ENCODE data around the gene PPP1R9B. TPM values are rescaled to one million over a fixed set of nuclear protein-coding genes. Genes with fewer than 3 reads are reported as not detected.

The PPP1R9B gene
- total and polyA plus RNA-seq, 2 of the 8 experiments (the other 6 are each of a cell fraction or from before 2014, with no cell fraction given) = 5.2 to 13.1 TPM

DNA sequence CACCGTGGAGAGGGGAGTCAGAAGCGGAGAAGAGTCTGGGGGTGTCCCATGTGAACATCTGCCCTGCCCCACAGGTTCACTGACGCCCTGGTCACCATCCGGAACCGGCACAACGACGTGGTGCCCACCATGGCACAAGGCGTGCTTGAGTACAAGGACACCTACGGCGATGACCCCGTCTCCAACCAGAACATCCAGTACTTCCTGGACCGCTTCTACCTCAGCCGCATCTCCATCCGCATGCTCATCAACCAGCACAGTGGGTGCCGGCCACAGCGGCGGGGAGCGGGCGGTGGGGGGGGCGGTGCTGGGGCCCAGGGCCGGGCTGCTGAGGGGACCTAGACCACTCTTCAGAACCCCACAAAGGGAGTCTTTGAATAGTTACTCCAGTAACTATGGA lies 44.7 kb downstream of the PPP1R9B start:
- no peak overlapping the region for H2AFZ ChIP-seq (ENCODE audit: low read length)
- H2BK5ac ChIP-seq (ENCODE audit: low read depth, low read length) = no peak overlapping the region
- FAIRE-seq = no peak
- H4K91ac ChIP-seq (replicated peaks; ENCODE audit: insufficient read length, low read length) = no peak overlapping the region
- H2BK12ac ChIP-seq (ENCODE audit: low read depth, low read length) = no peak overlapping the region
- TF ChIP-seq POLR2AphosphoS5 (IDR thresholded peaks at IDR 0.05; ENCODE audit: low read depth, low read length) (no peak), KDM1A (IDR thresholded peaks at IDR 0.05; ENCODE audit: borderline replicate concordance, low read length) (no peak), KDM4A (IDR thresholded peaks at IDR 0.05; ENCODE audit: low read depth, low read length, severe bottlenecking) (no peak), SAP30 (IDR thresholded peaks at IDR 0.05; ENCODE audit: insufficient read depth, insufficient replicate concordance, low read length) (no peak), RBBP5 (IDR thresholded peaks at IDR 0.05; ENCODE audit: borderline replicate concordance, low read depth, low read length) (no peak)
- TF ChIP-seq, protein P1, sequence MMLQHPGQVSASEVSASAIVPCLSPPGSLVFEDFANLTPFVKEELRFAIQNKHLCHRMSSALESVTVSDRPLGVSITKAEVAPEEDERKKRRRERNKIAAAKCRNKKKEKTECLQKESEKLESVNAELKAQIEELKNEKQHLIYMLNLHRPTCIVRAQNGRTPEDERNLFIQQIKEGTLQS (IDR thresholded peaks at IDR 0.05; ENCODE audit: insufficient read depth, low read depth, low read length) = no peak
- H2BK15ac ChIP-seq (ENCODE audit: low read length) = no peak overlapping the region
- WGBS, 2 experiments (ENCODE audit: extremely low coverage in 1 of 2, insufficient coverage in 1 of 2, insufficient read length in 1 of 2, insufficient replicate concordance in 2 of 2, low coverage in 1 of 2, low lambda C conversion rate in 2 of 2, missing lambda C conversion rate in 1 of 2) = 95% methylated on average over 21 of the region's 21 CpGs; no CpG with 5 or more reads in 1 of the 2 experiments
- H3K27ac ChIP-seq (ENCODE audit: low read depth, low read length) = no peak overlapping the region
- no peaks in the 10 kb centered on the region; the same call in 1 of the 2 replicates for H3K79me1 ChIP-seq (ENCODE audit: low read depth, low read length)
- no peaks in the 10 kb centered on the region; a peak in 2 of 8 replicates for H3K36me3 ChIP-seq (ENCODE audit: control insufficient read depth in 2 of 4, insufficient read depth in 4 of 4, low read length in 3 of 4)
- no peak overlapping the region for H2BK20ac ChIP-seq (ENCODE audit: low read length)
- H3K23me2 ChIP-seq (ENCODE audit: low read depth, low read length) = 0 out of 2 replicates have a peak, but pooled peaks cover 5% of the 10 kb centered on the region
- H3K4me1 ChIP-seq (replicated peaks in 1 of 4; ENCODE audit: control insufficient read depth in 3 of 4, insufficient read depth in 4 of 4, low read length in 3 of 4) = peaks cover 0 to 16% (median 11%) of the 10 kb centered on the region in 4 experiments; a peak in 6 of 7 replicates
- H4K8ac ChIP-seq (ENCODE audit: extremely low read depth, insufficient read depth, low read length) = no peak overlapping the region
- ChIA-PET CTCF (ENCODE audit: partially characterized antibody) (interaction anchor here (23.0 kb wide), 1 partner anchor 8 kb away, joined by 412 read pairs; the partner anchor contains the start of gene PDK2), POLR2A (ENCODE audit: partially characterized antibody) (no interaction called here)
- H3K18ac ChIP-seq (ENCODE audit: extremely low read depth, low read length) = no peak overlapping the region
- no peak overlapping the region for H3K14ac ChIP-seq (ENCODE audit: insufficient read length)
- no peaks in the 10 kb centered on the region; a peak in 1 of 7 replicates for H3K27me3 ChIP-seq (replicated peaks in 1 of 4; ENCODE audit: control insufficient read depth in 3 of 4, extremely low read depth in 1 of 4, insufficient read depth in 3 of 4, low read length in 3 of 4)
- no peak overlapping the region for H2AK5ac ChIP-seq (ENCODE audit: low read depth, low read length)
- H4K5ac ChIP-seq (ENCODE audit: insufficient read length, low read depth, low read length) = no peak overlapping the region
- no peak overlapping the region for H3K23ac ChIP-seq (ENCODE audit: insufficient read length)
- H3K56ac ChIP-seq (replicated peaks; ENCODE audit: insufficient read length, low read depth, low read length) = no peak overlapping the region
- no peaks in the 10 kb centered on the region for H3K79me2 ChIP-seq (ENCODE audit: control insufficient read depth in 1 of 2, insufficient read depth in 2 of 2, low read length in 2 of 2)
- H3K9ac ChIP-seq (replicated peaks in 1 of 4; ENCODE audit: extremely low read depth in 1 of 4, low read depth in 3 of 4, low read length in 3 of 4) = no peak overlapping the region
- H3K4me3 ChIP-seq (ENCODE audit: extremely low read depth in 1 of 4, insufficient read depth in 2 of 4, low read depth in 3 of 4, low read length in 4 of 4) = no peak overlapping the region
- DNase-seq (ENCODE audit: low read depth in 1 of 2, low spot score in 2 of 2) = no peak
- no peak overlapping the region for H3K4ac ChIP-seq (replicated peaks; ENCODE audit: insufficient read length, low read depth, low read length)
- no peak overlapping the region for H2BK120ac ChIP-seq (replicated peaks; ENCODE audit: low read depth, low read length)
- no peak overlapping the region for H3K4me2 ChIP-seq (ENCODE audit: insufficient read depth in 1 of 2, low read depth in 2 of 2, low read length in 2 of 2)
- H4K20me1 ChIP-seq (replicated peaks in 1 of 2; ENCODE audit: control insufficient read depth in 1 of 2, insufficient read depth in 2 of 2, low read length in 2 of 2) = peaks cover 2% of the 10 kb centered on the region in 2 experiments
- no peaks in the 10 kb centered on the region for H3K9me3 ChIP-seq (ENCODE audit: insufficient read depth in 2 of 2, low read depth in 1 of 2, low read length in 1 of 2)
